MV-4-11 (cell line): ENCODE results near the gene ARSA.

Experiments used
- DNase-seq: peaks from one replicate; lab custom pipeline; 2025; lab: John Stamatoyannopoulos, UW

The ARSA gene

DNA sequence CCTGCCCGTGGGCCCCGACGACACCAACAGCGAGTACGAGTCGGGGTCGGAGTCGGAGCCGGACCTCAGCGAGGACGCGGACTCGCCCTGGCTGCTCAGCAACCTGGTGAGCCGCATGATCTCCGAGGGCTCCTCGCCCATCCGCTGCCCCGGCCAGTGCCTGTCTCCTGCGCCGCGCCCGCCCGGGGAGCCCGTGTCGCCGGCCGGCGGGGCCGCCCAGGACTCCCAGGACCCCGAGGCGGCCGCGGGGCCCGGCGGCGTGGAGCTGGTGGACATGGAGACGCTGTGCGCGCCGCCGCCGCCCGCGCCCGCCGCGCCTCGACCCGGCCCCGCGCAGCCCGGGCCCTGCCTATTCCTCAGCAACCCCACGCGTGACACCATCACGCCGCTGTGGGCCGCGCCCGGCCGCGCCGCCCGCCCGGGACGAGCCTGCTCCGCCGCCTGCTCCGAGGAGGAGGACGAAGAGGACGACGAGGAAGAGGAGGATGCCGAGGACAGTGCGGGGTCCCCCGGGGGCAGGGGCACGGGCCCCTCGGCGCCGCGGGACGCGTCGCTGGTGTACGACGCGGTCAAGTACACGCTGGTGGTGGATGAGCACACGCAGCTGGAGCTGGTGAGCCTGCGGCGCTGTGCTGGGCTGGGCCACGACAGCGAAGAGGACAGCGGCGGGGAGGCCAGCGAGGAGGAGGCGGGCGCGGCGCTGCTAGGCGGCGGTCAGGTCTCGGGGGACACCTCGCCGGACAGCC, 23.5 kb downstream of the ARSA start:
- DNase-seq: no peak

DNA sequence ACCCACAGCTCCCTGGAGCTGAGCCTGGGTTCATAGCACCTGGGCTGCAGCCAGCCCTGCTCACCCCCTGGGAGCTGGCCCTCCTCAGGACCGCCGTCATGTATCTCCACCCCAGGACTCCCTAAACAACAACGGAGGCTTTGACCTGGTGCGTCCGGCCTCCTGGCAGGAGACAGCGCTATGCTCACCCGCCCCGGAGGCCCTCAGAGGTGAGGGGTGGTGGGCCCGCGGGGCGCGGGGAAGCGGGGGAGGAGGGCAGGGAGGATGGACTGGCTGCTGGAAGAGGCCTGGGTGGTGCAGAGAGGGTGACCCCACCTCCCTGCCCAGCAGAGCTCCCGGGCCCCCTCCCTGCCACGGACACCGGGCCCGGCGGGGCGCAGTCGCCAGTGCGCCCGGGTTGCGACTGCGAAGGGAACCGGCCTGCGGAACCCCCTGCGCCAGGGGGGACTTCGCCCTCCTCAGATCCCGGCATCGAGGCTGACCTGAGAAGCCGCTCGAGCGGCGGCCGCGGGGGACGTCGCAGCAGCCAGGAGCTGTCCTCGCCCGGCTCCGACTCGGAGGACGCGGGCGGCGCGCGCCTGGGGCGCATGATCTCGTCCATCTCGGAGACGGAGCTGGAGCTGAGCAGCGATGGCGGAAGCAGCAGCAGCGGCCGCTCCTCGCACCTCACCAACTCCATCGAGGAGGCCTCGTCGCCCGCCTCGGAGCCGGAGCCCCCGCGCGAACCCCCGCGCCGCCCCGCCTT, 24.3 kb downstream of the ARSA start:
- no peak for DNase-seq

DNA sequence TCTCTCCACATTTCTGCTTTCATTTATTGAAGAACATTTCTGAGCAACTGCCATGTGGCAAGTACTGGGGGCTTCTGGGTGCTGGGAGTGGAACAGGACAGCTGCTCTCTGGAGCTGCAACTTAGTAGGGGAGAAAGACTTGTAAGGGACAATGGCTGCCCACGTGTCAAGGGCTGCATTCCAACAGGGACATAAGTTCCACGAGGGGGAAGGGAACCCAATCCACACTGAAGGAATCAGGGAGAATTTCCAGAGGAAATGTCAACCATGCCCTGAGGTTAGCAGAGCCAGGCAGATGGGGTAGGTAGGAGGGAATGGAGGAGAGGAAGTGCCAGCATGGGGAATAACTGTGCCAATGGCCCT, 25.6 kb downstream of the ARSA start:
- no peak for DNase-seq

DNA sequence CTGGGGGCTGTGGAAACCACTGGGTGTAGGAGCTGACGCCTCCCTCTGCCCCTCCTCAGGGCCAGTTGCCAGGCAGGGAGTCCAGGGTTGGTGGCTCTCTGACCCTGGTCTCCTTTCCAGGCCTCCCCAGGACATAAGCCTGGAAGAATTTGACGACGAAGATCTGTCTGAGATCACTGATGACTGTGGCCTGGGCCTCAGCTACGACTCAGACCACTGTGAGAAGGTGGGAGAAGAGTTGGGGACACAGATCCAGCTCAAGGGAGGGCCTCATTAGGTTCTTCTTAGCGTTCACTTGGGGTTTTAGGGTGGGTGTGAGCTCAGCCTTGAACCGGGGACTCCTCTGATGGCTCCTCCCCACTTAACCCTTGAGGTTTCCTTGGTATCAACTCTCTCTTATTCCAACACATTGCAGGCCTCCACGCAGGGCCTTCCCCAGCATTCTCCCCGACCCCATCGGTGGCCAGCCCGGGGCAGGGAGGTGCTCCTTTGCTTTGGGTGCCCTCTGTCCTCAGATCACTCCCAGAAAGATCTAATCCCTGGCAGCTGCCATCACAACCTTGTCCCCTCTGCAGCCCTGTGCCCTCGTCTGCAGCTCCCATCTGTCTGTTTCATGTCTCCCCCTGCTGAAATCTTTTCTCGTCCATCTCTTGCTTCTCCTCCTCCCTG, 26.1 kb downstream of the ARSA start:
- DNase-seq: no peak

DNA sequence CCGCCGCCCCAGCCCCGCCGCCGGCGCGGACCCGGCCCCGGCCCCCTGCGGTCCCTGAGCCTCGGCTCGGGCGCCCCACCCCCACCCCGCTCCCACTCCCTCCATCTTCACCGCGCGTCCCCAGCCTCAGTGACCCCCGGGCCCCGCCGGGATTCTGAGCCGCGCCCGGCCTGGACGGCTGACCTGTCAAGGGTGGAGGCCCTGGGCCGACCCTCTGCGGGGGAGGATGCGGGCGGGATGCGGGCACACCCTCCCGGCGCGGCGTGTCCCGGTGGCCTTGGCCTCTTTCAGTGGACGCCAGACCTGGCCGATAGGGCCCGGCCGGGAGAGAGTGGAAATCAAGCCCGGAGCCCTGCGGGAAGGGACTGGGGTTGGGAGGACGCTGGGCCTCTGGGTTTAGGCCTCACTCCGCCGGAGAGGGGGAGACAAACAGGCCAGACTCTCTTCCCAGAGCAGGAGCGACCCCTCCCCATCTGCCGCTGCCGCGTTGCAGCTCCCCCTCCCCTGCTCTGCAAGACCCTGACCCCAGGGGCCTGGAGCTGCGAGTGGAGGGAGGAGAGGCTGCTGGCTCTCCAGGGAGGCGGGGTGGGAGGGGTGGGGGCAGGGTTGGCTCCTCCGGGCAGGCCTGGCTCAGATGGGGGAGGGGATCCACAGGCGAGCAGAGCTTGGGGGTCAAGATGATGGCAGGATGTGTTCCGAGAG, 26.8 kb downstream of the ARSA start:
- no peak for DNase-seq

DNA sequence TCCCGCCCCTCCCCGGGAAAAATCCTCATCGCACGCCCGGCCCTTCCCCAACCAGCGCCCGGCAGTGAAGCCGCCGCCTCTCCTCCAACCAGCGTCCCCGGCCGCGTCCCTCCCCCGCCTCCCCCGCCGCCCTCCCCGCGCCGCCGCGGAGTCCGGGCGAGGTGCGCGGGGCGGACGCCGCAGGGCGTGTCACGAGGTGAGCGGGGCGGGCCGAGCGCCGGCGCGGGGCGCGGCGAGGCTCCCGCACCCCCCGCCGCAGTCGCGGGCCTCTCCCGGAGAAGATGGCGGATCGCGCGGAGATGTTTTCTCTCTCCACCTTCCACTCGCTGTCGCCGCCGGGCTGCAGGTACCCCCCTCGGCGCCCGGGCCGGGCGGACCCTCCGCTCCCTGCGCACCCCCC, 27.4 kb downstream of the ARSA start, which contains the start of gene MAPK8IP2:
MAPK8IP2 (plus strand) TSS at position 256 of the 400 bp plus-strand sequence; CDS start at position 282, 26 bp downstream.
- DNase-seq: no peak

DNA sequence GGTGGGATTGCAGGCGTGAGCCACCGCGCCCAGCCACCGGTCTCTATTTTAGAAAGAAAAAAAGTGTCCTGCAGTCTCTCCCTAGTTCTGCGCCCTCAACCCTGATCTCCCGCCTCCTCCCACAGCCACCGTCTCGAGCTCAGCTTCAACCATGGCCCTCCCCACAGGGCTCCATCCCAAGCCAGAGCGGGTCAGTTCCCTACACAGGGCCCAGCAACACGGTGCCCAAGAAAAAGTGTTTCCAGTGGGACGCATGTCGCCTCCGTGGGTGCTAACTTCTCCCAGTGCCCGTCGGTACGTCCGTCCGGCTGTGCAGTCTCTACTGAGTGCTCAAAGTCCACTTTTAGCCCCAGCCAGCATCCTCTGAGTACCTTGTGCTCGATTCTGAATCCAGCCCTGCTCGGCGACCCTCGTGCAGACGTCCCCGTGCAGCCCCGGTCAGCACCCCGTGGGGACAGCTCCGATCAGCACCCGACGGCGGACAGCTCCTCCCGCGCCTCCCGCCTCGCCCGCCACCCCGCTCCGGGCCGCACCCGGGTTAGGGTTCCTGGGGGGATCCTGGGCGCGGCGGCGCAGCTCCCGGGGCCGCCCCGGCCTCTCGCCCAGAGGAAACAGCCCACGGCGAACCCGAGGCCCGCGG, 28.0 kb downstream of the ARSA start:
- peak; percentile 13 for DNase-seq

DNA sequence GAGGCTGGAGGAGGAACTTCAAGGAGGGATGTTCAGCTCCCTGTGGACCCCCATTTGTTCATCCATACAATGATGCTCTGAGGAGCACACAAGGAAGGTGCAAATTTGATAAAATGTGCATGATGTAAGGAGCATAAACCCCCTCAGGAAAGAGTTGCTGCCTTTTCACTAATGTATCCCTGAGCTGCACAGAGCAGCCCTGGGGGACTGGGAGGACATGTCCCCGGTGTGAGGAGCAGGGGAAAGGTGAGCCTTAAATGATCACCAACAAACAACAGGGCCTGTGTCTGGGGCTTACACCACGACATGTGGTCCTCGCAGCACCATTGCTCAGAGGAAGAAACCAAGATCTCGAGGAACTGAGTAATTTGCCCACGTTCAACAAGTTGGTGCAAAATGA, 30.9 kb downstream of the ARSA start:
- DNase-seq: no peak

DNA sequence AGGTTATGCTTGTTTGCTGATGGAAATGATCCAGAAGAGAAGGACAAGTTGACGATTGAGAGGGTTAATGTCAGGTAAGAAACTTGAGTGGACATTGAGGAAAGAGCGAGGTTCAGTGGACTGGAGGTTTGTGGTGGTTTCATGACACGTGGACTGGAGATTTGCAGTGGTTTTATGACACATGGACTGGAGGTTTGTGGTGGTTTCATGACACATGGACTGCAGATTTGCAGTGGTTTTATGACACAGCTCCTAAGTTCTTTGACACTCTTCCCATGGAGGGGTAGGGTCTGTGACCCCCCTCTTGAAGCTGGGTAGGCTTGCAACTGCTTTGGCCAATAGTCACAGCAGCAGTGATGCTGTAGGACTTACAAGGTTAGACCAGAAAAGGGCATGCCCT, 32.8 kb downstream of the ARSA start:
- DNase-seq: peak; percentile 11

DNA sequence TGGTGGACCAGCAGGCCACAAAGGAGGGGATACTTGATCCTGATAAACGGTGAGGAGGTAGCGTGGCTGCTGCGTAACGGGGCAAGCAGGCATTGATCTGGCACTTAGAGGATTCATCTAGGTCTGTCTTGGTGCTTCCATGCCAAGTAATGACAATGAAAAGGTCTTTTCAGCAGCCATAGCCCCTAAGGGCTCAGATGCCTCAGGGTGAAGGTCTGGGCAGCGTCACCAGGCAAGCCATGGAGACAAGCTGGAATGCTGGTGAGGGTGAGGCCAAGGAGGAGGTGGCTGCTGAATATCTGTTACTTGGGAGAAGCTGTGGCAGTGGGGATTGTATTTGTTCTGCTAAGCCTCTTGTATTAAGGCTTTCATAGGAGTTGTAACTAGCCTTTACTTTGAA, 40.5 kb downstream of the ARSA start:
- DNase-seq: no peak

DNA sequence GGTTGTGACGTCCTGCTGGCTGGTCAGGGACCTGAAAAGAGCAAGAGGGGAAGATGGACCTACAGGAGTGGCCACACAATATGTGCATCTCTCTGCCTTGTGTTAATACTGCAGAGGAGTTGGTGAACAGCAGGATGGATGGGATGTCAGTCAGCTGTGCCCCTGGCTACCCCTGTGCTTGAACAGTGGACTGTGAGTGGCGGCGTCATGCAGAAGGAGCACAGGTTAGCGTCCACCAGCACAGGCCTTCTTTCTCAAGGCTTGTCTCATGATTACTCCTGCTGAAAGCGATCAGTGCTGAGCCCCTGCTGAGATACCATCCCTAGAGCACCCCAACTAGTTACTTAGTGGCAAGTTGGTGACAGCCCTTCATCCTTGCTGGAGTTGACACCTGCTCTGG, 41.5 kb downstream of the ARSA start:
- DNase-seq: no peak

DNA sequence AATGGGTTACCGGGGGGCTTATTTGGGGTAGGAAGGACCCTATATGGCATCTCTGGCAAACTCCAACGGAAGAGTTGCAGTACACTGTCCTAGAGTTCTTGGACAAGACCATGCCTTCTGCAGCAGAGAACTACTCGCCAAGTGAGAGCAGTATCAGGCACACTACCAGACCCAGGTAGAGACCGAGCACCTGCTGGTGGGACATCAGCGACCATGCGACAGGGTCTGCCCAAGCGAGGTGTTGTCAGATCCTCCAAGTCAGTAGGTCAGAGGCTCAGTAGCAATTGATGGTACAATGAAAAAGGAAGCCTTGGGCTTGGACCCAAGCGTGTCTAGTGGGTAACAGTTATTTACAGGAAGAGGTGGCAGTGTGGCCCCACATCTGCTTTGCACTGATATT, 42.2 kb downstream of the ARSA start:
- no peak for DNase-seq

DNA sequence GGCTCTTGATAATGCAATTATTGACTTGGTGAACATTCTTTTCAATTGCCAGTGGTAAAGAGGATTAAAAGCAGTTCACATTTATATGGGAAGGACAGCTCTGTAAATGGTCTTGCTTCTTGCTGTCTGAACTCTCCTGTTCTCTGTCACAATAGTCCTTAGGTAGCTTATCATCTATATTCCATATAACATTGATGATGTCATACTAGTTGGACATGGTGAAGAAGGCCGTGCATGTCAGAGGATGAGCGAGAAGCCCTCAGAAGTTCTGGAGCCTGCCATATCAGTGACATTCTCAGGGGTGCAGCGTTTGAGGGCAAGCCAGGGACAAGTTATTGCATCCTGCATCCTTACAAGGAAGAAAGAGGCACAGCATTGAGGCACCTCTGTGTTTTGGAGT, 42.7 kb downstream of the ARSA start:
- DNase-seq: no peak

DNA sequence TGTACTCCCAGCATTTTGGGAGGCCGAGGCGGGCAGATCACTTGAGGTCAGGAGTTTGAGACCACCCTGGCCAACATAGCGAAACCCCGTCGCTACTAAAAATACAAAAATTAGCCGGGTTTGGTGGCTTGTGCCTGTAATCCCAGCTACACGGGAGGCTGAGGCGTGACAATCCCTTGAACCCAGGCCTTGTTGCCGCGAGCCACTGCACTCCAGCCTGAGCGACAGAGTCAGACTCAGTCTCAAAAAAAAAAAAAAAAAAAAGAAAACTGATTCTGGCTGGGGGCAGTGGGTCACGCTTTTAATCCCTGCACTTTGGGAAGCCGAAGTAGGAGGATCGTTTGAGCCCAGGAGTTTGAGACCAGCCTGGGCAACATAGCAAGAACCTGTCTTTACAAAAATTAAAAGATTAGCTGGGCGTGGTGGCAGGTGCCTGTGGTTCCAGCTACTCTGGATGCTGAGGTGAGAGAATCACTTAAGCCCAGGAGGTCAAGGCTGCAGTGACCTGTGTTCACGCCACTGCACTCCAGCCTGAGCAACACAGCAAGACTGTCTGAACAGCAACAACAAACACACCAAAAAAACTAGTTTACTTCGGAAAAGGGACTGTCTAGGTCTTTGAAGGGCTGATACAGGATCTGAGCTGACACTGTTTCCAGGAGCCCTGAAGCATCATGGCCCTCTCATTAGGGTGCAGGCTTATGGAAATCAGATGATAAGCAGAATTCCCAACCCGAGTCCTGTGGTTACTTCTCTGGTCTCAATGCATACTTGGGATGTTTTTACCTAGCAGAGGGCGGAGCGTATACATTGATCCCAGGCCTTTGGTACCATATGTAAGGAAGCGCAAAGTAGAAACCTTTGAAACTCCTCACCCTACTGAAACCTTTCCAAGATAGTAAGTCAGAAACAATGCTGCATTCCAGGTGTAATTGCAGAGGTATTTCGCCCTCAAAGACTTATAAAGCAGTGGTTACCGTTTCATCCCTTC, 43.6 kb downstream of the ARSA start:
- no peak for DNase-seq

DNA sequence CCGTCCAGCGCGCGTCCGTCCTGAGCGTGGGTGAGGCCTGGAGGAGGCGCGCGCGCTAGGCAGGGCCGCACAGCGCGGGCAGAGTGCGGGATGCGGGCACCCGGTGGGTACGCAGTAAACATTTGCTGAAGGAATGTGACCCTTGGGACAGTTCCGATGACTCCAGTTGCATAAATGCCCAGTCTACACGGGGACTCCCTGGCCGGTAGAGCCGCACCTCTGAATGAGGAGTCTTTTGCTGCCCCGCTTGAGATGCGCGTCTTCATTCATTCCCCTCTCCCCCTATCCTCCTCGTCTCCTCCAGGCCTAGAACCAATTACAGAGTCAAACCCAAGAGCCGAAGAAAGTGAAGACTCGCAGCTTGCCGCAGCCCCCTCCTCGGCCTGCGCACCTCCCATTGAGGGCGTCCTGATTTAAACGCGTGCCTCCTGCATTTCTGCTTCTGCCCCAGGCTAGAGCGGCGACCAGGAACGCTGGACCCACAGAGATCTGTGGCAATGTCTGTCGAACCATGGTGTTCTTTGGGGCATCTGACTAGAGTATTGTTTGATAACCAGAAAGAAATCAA, 44.6 kb downstream of the ARSA start:
- no peak for DNase-seq

DNA sequence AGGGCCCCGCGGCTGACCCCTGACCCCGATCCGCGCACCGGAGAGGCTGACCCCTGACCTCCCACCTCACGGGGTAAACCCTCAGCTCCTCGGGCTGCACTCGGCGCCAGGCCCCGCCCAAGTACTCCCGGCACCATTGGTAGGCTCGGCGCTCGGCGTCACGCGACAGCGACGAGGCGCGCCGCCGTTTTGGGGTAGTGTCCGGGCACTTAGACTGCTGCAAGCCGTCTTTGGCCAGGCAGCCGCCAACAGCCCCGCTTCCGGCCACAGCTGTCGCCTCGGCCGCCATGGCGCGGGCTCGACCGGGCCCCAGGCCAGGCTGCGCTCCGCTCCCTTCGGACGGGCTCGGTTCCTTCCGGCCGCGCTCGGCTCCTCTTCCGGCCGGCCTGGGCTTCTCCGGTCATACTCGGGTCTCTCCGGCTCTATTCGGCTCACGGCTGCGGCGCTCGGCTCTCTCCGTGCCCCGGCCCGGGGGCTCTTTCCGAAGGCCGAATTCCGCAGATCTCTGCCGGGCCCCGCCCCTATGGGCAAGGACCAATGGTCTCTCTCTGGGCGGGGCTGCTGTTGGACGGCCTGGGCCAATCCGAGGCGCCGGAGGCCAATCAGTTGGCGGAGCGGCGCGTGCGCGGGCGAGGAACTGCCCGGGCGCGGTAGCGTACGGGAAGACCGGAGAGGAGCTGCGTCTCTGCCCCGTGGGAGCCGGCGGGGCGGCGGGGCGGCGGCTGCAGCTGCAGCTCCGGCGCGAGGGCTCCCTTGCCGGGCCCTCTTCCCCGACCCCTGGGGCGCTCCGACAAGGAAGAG, 45.3 kb downstream of the ARSA start, which contains the start of gene CHKB:
CHKB (minus strand) TSS at position 357 of the 801 bp plus-strand sequence; CDS start at position 289, 68 bp downstream.
- peak; percentile 97 for DNase-seq

DNA sequence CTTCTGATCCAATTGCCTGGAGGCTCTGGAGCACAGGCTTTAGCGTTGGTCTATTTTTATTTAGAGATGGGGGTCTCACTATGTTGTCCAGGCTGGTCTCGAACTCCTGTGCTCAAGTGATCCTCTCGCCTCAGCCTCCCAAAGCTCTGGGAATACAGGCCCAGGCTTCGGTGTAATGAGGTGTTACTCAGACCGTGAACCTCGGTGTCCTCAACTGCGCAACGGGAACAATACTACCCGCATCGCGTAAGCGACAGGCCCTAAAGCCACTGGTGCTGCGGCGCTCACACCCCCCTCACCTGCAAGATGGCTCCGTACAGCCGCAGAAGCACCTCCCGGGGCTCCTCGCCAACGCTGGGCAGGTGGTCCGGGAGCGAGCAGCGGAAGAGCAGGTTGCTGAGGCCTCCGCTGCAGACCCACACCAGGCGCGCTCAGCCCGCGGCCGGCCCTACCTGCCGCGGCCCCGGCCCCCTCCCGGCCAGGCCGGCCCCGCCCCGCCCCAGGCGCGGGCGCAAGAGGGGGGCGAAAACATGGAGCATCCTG, 45.9 kb downstream of the ARSA start:
- no peak for DNase-seq

DNA sequence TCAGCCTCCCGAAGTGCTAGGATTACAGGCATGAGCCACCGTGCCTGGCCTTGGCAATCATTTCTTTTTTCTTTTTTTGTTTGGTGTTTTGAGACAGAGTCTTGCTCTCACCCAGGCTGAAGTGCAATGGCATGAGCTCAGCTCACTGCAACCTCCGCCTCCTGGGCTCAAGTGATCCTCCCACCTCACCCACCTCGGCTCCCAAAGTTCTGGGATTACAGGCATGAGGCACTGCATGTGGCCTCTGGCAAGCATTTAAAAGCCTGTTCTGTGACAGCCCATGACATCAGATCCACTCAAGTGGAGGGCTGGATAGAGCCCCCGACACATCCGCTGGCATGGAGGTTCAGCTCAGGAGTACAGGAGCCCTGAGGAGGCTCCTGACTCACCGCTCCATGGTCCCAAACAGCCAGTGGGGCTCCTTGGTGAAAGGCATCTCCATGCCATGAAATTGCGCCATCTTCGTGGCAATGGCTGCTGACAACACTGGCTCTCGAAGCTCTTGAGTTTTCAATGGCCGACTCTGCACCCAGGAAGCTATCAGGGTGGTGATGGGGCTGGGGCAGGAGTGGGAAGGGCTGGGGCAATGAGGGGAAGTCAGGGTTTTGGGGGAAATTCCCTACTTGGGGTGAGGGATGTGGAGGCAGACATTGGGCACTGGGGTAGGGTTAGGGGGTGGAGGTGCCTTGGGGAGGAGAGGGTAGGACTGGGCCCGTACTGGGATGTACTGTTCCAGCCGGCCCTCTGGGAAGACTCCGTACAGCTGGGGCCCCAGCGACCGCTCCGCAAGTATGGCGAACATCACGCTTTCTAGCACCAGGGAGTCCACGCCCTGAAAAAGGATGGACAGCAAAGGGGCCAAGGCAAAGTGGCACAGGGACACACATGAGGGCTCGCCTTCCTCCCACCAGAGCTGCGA, 46.7 kb downstream of the ARSA start:
- peak; percentile 31 for DNase-seq
